Measurements from ENCODE around the gene ANTXR1. TPM values are rescaled to one million over a fixed set of nuclear protein-coding genes. Genes with fewer than 3 reads are reported as not detected.
"Not testable (repeated sequence)": the region's sequence is repeated elsewhere in the genome, so short reads cannot be mapped to it uniquely, and the experiment has no call there.

Gene ANTXR1
- total RNA-seq, 1 donor from 2014 or later, result 26.5 TPM

GRCh38 chr2:69208023-69208595 is 195.1 kb downstream of the ANTXR1 start:
- DNase-seq (ENCODE audit: low read depth), result no peak

GRCh38 chr2:69209482-69209881 is 196.5 kb downstream of the ANTXR1 start:
- DNase-seq (ENCODE audit: low read depth), result no peak

GRCh38 chr2:69210385-69210784 is 197.4 kb downstream of the ANTXR1 start:
- no peak for DNase-seq (ENCODE audit: low read depth)

GRCh38 chr2:69211048-69211447 is 198.1 kb downstream of the ANTXR1 start:
- no peak for DNase-seq (ENCODE audit: low read depth)

GRCh38 chr2:69211686-69212085 is 198.7 kb downstream of the ANTXR1 start:
- DNase-seq (ENCODE audit: low read depth), result no peak

GRCh38 chr2:69212238-69213028 is 199.5 kb downstream of the ANTXR1 start:
- no peak for DNase-seq (ENCODE audit: low read depth)

- DNase-seq (ENCODE audit: low read depth), result no peak
These were observed 200.2 kb downstream of the ANTXR1 start for GRCh38 chr2:69213201-69213600.

GRCh38 chr2:69213782-69214181 is 200.8 kb downstream of the ANTXR1 start:
- no peak for DNase-seq (ENCODE audit: low read depth)

- peak; percentile 40 for DNase-seq (ENCODE audit: low read depth)
These were observed 201.9 kb downstream of the ANTXR1 start for GRCh38 chr2:69214898-69215297.

GRCh38 chr2:69216535-69217332 is 203.8 kb downstream of the ANTXR1 start:
- no peak for DNase-seq (ENCODE audit: low read depth)

- DNase-seq (ENCODE audit: low read depth), result no peak
These were observed 204.5 kb downstream of the ANTXR1 start for GRCh38 chr2:69217333-69218080.

- no peak for DNase-seq (ENCODE audit: low read depth)
These were observed 208.5 kb downstream of the ANTXR1 start for GRCh38 chr2:69221512-69221911.

GRCh38 chr2:69221960-69222751 is 209.2 kb downstream of the ANTXR1 start:
- DNase-seq (ENCODE audit: low read depth), result peak; percentile 49

- peak; percentile 3 for DNase-seq (ENCODE audit: low read depth)
These were observed 210.1 kb downstream of the ANTXR1 start for GRCh38 chr2:69222953-69223658.

GRCh38 chr2:69223759-69224511 is 211.0 kb downstream of the ANTXR1 start:
- peak; percentile 52 for DNase-seq (ENCODE audit: low read depth)

- no peak for DNase-seq (ENCODE audit: low read depth)
These were observed 211.5 kb downstream of the ANTXR1 start for GRCh38 chr2:69224512-69224837.

GRCh38 chr2:69225933-69226332 is 213.0 kb downstream of the ANTXR1 start:
- DNase-seq (ENCODE audit: low read depth), result peak; percentile 17

- DNase-seq (ENCODE audit: low read depth), result no peak
These were observed 213.9 kb downstream of the ANTXR1 start for GRCh38 chr2:69226903-69227302.

- DNase-seq (ENCODE audit: low read depth), result no peak
These were observed 214.7 kb downstream of the ANTXR1 start for GRCh38 chr2:69227716-69228115.

- DNase-seq (ENCODE audit: low read depth), result not testable (repeated sequence)
These were observed 218.0 kb downstream of the ANTXR1 start for GRCh38 chr2:69230946-69231345.

Measured in renal cortical epithelial cell (primary cell).